Liver (tissue), 9 donors: ENCODE data around the gene SP140. TPM values are rescaled to one million over a fixed set of nuclear protein-coding genes. Genes with fewer than 3 reads are reported as not detected.

Experiments used
- DNase-seq: peaks from one replicate; pipeline ENCODE4 v3.0.0-alpha.2; 2017; ENCODE audit warnings: low spot score
- H3K27ac ChIP-seq, 2 donors: one replicate each; pipeline ENCODE4 v1.7.0; 2013; ENCODE audit warnings: inconsistent platforms in 2 of 2, low read length in 2 of 2, control low read depth in 1 of 2, low read depth in 1 of 2, mild to moderate bottlenecking in 1 of 2
- H3K27me3 ChIP-seq, 4 donors: one replicate each; pipeline versions ENCODE4 v1.6.1 to v1.7.0; 2013; ENCODE audit warnings: low read length in 3 of 4, inconsistent platforms in 1 of 4, mild to moderate bottlenecking in 1 of 4, moderate library complexity in 1 of 4; ENCODE audit not compliant: control insufficient read depth in 4 of 4, insufficient read depth in 4 of 4
- H3K36me3 ChIP-seq, 4 donors: one replicate each; pipeline versions ENCODE4 v1.6.1 to v1.7.0; 2013; ENCODE audit warnings: low read length in 3 of 4, mild to moderate bottlenecking in 3 of 4, low read depth in 1 of 4, moderate library complexity in 1 of 4; ENCODE audit not compliant: control insufficient read depth in 4 of 4, insufficient read depth in 3 of 4
- H3K4me1 ChIP-seq, 4 donors: one replicate each; pipeline versions ENCODE4 v1.6.1 to v1.7.0; 2013; ENCODE audit warnings: low read length in 3 of 4, mild to moderate bottlenecking in 3 of 4, moderate library complexity in 1 of 4; ENCODE audit not compliant: control insufficient read depth in 4 of 4, insufficient read depth in 4 of 4
- H3K4me3 ChIP-seq, 3 donors: one replicate each; pipeline versions ENCODE4 v1.6.1 to v1.7.0; 2013; ENCODE audit warnings: low read length in 3 of 3, control low read depth in 1 of 3, low read depth in 1 of 3, mild to moderate bottlenecking in 1 of 3
- H3K9ac ChIP-seq, 2 donors: one replicate each; pipeline ENCODE4 v1.7.0; 2013; ENCODE audit warnings: low read length in 2 of 2, mild to moderate bottlenecking in 2 of 2, moderate library complexity in 2 of 2, control low read depth in 1 of 2, low read depth in 1 of 2
- H3K9me3 ChIP-seq, 4 donors: one replicate each; pipeline versions ENCODE4 v1.6.1 to v1.7.0; 2013; ENCODE audit warnings: low read length in 3 of 4; ENCODE audit not compliant: control insufficient read depth in 4 of 4
- CTCF ChIP-seq: fragments of 150-350 bp; IDR thresholded peaks from 2 replicates; pipeline ENCODE4 v1.5.1; 2017; ENCODE audit warnings: improper control_type of control experiment, low read depth, low read length; ENCODE audit not compliant: missing input control
- EGR1 ChIP-seq, 2 donors: IDR thresholded peaks; 2 replicates each; pipeline ENCODE4 v1.6.1; 2016 to 2018; ENCODE audit warnings: antibody characterized with exemption in 2 of 2, low read depth in 2 of 2
- FOXA1 ChIP-seq: IDR thresholded peaks from 2 replicates; pipeline ENCODE4 v1.6.1; 2016; ENCODE audit warnings: antibody characterized with exemption
- FOXA2 ChIP-seq: IDR thresholded peaks from 2 replicates; pipeline ENCODE4 v1.6.1; 2016; ENCODE audit warnings: antibody characterized with exemption
- GABPA ChIP-seq, 2 donors: IDR thresholded peaks in 1 of 2; conservative IDR thresholded peaks in 1 of 2; 2 replicates each; pipeline ENCODE4 v1.6.1; 2016; ENCODE audit warnings: antibody characterized with exemption in 2 of 2, mild to moderate bottlenecking in 1 of 2, moderate library complexity in 1 of 2
- HNF4A ChIP-seq, 2 donors: conservative IDR thresholded peaks; 2 replicates each; pipeline ENCODE4 v1.6.1; 2016; ENCODE audit warnings: antibody characterized with exemption in 2 of 2, mild to moderate bottlenecking in 2 of 2
- HNF4G ChIP-seq: IDR thresholded peaks from 2 replicates; pipeline ENCODE4 v1.6.1; 2016; ENCODE audit warnings: antibody characterized with exemption
- NR2F2 ChIP-seq: IDR thresholded peaks from 2 replicates; pipeline ENCODE4 v1.6.1; 2016; ENCODE audit warnings: antibody characterized with exemption
- RAD21 ChIP-seq, 2 donors: IDR thresholded peaks; 2 replicates each; pipeline ENCODE4 v1.6.1; 2016; ENCODE audit warnings: antibody characterized with exemption in 2 of 2, mild to moderate bottlenecking in 2 of 2
- REST ChIP-seq: IDR thresholded peaks from 2 replicates; pipeline ENCODE4 v1.6.1; 2016; ENCODE audit warnings: antibody characterized with exemption, mild to moderate bottlenecking
- RXRA ChIP-seq, 2 donors: IDR thresholded peaks; 2 replicates each; pipeline ENCODE4 v1.6.1; 2017 to 2018; ENCODE audit warnings: antibody characterized with exemption in 2 of 2, mild to moderate bottlenecking in 1 of 2
- SP1 ChIP-seq: IDR thresholded peaks from 2 replicates; pipeline ENCODE4 v1.6.1; 2018; ENCODE audit warnings: antibody characterized with exemption, mild to moderate bottlenecking
- TAF1 ChIP-seq: conservative IDR thresholded peaks from 2 replicates; pipeline ENCODE4 v1.6.1; 2016; ENCODE audit warnings: antibody characterized with exemption, mild to moderate bottlenecking
- YY1 ChIP-seq: IDR thresholded peaks from 2 replicates; pipeline ENCODE4 v1.6.1; 2016; ENCODE audit warnings: antibody characterized with exemption, mild to moderate bottlenecking
- ZBTB33 ChIP-seq: IDR thresholded peaks from 2 replicates; pipeline ENCODE4 v1.6.1; 2016; ENCODE audit warnings: antibody characterized with exemption
- WGBS: extraction: QIAGEN DNeasy Blood & Tissue Kit; methylation state at CpG from one replicate; pipeline ENCODE4 v1.1.7; 2013; 5-methylcytosine and 5-hydroxymethylcytosine counted together
- polyA plus RNA-seq, 2 donors: library from polyadenylated mRNA; stranded (reverse) in 1 of 2; unstranded in 1 of 2; fragments of 200-250 nt in 1 of 2; fragments of >200 nt in 1 of 2; fragmentation: Nextera tagmentation in 1 of 2; extraction: Ambion mirVana in 1 of 2; gene quantifications; one replicate each; pipeline versions ENCODE4 v1.2.1 to v1.2.3, GENCODE V29; 2013 to 2015
- total RNA-seq, 2 donors: library from RNA; depleted of rRNA; stranded (reverse); fragments of >200 nt; gene quantifications; one replicate each; pipeline ENCODE4 v1.2.3, GENCODE V29; 2014
- TF ChIP-seq, protein P1 (sequence below): IDR thresholded peaks from 2 replicates; pipeline ENCODE4 v1.6.1; 2016; ENCODE audit warnings: antibody characterized with exemption
- donor health status: healthy.
- donor health status: healthy.
- donor health status: healthy.
- donor health status: healthy.
- donor health status: healthy.

Gene SP140
- total and polyA plus RNA-seq, 4 donors, result 0.40 to 1.8 (median 0.77) TPM

DNA sequence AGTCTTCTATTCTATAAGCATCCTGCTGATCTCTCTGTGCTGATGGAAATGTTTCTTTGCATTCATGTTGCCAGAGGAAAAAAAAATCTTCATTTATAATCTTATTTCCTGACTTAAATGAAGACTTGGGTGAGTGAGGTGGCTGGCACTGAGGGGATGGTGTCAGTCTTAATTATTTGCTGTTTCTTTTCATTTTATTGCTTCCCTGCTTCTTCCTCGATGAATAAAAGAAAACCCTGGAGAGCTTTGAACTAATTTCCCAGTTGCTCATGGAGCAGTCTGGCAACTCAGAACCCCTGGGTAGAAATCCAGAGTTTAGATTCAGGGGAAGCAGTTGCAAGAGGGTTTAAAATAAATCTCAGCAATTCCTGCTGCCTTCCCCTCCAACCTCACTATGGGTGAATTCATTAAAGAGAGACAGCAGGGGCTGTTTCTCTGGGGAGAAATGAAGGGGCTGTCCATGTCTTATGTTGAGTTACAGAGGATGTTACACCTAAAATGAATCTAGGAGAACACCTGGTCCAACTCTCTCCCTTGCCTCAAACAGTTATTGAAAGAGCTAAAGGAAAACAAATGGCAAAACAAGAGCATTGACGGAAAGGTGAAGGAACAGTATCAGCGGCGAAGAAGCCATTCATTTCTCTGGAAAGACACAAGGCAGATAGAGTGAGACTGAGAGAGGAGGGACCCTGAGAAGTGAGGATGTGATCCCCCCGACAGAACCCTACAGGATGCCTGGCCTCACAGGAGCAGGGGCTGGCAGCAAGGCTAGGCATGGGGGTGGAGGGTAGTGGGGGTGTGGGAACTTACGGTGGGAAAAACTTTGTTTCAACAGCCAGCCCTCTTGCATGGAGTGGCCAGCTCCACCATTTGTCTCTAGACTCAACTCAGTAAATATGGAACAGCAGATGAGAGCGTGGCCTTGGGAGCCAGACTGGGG, 46.7 kb upstream of the SP140 start:
- Histone ChIP-seq H3K9me3 (no peaks in the 10 kb centered on the region), H3K4me1 (no peaks in the 10 kb centered on the region), H3K36me3 (peaks cover 5 to 61% (median 44%) of the 10 kb centered on the region in 4 donors), H3K27ac (no peak overlapping the region), H3K27me3 (no peaks in the 10 kb centered on the region), H3K4me3 (no peak overlapping the region), H3K9ac (no peak overlapping the region)
- TF ChIP-seq TAF1 (no peak), RAD21 (IDR thresholded peaks at IDR 0.05) (no peak), FOXA2 (no peak), REST (no peak), YY1 (no peak), NR2F2 (no peak), CTCF (no peak), GABPA (IDR thresholded peaks at IDR 0.05 in 1 of 2, conservative IDR thresholded peaks at IDR 0.05 in 1 of 2) (no peak), FOXA1 (no peak), ZBTB33 (no peak), HNF4G (no peak), EGR1 (IDR thresholded peaks at IDR 0.05; ENCODE audit: low read depth in 2 of 2) (no peak), RXRA (IDR thresholded peaks at IDR 0.05) (no peak)
- TF ChIP-seq, protein P1, sequence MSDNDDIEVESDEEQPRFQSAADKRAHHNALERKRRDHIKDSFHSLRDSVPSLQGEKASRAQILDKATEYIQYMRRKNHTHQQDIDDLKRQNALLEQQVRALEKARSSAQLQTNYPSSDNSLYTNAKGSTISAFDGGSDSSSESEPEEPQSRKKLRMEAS, result no peak
- 92% methylated on average over 7 of the region's 7 CpGs for WGBS
- peak; percentile 12 for DNase-seq

DNA sequence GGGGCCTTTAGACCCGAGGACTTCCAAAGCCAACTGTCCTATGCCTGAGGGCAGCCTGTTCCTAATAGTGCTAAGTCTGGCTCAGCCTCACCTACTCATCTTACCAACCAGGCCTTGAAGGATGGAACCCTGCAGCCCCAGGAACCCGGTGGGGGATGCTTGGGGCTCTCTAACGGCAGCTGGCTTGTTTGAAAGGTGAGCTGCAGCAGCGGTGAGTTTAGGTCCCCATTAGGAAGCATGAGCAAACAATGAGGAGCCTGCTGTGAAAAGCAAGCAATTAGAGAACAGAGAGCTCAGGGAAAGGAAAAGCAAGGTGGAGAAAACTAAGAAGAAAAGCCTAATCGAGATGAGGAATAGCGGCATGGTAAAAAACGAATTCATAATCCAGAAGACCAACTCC, 45.6 kb upstream of the SP140 start:
- Histone ChIP-seq H3K4me1 (no peaks in the 10 kb centered on the region), H3K9ac (no peak overlapping the region), H3K36me3 (peaks cover 5 to 62% (median 42%) of the 10 kb centered on the region in 4 donors), H3K27me3 (no peaks in the 10 kb centered on the region), H3K27ac (no peak overlapping the region), H3K9me3 (no peaks in the 10 kb centered on the region), H3K4me3 (no peak overlapping the region)
- 92% methylated on average over 7 of the region's 7 CpGs for WGBS
- DNase-seq, result no peak
- TF ChIP-seq, protein P1, result no peak
- TF ChIP-seq FOXA2, result no peak
- no peak for TF ChIP-seq FOXA1
- TF ChIP-seq NR2F2, result no peak
- no peak for TF ChIP-seq TAF1
- no peak for TF ChIP-seq HNF4A (conservative IDR thresholded peaks at IDR 0.05)
- TF ChIP-seq GABPA (IDR thresholded peaks at IDR 0.05 in 1 of 2, conservative IDR thresholded peaks at IDR 0.05 in 1 of 2), result no peak
- no peak for TF ChIP-seq RAD21 (IDR thresholded peaks at IDR 0.05)
- no peak for TF ChIP-seq RXRA (IDR thresholded peaks at IDR 0.05)
- no peak for TF ChIP-seq ZBTB33
- no peak for TF ChIP-seq YY1
- TF ChIP-seq SP1, result no peak
- no peak for TF ChIP-seq CTCF
